Hepatocyte (in vitro differentiated cells): ENCODE results near the gene ATP6V1B1.

Source experiments
- EZH2 ChIP-seq: fragments of 200-600 bp; sonication (generic); IDR thresholded peaks from 2 replicates; pipeline ENCODE4 v1.6.1; 2016; ENCODE audit warnings: antibody characterized with exemption, mild to moderate bottlenecking, borderline replicate concordance
- TF ChIP-seq, protein P1 (sequence below): fragments of 200-600 bp; sonication (generic); IDR thresholded peaks from 2 replicates; pipeline ENCODE4 v1.5.1; 2016; ENCODE audit warnings: antibody characterized with exemption, mild to moderate bottlenecking; ENCODE audit not compliant: poor library complexity

DNA sequence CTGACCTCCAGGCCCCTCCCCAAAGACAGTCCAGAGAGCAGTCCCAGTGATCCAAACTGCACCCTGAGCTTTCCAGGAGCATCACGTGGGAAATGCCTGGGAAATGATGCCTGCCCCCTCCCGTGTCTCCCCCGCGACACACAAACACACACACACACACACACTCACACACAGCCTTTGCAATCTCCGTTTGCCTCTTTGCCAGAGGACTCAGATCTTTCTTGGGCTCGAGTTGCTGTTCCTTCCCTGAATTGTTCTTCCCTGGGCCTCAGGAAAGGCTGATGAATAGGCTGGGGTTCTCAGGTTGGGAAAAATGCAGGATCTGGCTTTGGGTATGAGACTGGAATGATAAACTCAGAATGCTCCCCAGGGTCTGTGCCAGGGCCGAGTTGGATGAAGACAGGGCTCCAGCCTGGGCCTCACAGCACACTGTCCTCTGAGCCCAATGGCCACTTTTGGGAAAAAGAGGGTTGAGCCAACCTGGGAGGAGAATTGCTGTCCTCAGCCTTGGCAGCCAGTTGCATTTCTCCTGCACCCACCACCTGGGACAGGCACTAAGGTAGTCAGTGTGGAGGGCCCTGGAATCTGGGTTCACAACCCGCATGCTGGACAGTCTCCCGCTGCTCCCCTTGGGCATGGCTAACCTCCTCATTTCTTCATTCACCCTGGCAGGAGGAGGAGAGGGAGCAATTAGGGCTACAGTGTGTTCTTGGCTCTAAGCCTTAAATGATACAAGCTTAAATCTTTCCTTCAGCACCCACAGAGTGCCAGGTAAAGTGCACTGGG, 43.9 kb upstream of the ATP6V1B1 start:
- no peak for TF ChIP-seq EZH2
- TF ChIP-seq, protein P1, sequence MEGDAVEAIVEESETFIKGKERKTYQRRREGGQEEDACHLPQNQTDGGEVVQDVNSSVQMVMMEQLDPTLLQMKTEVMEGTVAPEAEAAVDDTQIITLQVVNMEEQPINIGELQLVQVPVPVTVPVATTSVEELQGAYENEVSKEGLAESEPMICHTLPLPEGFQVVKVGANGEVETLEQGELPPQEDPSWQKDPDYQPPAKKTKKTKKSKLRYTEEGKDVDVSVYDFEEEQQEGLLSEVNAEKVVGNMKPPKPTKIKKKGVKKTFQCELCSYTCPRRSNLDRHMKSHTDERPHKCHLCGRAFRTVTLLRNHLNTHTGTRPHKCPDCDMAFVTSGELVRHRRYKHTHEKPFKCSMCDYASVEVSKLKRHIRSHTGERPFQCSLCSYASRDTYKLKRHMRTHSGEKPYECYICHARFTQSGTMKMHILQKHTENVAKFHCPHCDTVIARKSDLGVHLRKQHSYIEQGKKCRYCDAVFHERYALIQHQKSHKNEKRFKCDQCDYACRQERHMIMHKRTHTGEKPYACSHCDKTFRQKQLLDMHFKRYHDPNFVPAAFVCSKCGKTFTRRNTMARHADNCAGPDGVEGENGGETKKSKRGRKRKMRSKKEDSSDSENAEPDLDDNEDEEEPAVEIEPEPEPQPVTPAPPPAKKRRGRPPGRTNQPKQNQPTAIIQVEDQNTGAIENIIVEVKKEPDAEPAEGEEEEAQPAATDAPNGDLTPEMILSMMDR = no peak
